Measurements from ENCODE around the gene WSCD2. TPM values are rescaled to one million over a fixed set of nuclear protein-coding genes. Genes with fewer than 3 reads are reported as not detected.

Gene WSCD2
- not detected for total RNA-seq

DNA sequence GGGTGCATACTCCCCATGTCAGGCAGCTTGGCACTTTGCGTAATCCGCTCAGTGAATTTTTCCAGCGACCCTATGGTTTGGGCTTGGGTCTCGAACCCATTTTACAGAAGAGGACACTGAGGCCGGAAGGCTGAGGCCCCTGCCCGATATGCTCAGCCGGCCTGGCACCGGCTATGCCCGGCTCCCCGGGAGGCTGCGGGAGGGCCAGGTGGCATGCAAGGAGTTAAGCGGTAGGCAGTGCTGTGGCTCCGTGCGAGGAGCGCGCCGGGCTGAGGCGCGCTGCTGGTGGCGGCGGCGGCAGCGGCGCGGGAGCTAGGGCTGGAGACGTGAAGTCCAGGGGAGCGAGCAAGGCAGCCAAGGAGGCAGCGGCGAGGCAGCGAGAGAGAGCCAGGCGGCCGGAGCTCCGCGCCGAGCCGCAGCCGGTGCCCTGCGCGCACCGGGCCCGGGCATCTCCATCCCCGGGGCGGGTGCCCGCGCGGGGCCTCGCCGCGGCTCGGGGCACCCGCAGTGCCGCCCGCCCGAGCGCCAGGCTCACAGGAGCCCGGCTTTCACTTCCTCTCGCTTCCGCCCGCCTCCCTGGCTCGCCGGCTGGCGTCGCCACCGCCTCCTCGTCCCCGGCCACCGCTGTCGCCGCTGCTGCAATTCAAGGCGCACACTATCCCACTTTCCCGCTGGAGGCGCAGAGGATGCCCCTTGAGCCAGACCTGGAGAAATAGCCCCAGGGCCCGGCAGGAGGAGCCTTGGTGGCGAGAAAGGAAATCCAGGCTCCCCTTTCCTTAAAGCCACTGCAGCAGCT is at the start of gene WSCD2:
WSCD2 (plus strand) TSS at position 272 of the 796 bp plus-strand sequence. CDS start 66,545 bp downstream, outside the sequence.
- no peaks in the 10 kb centered on the region for H3K36me3 Mint-ChIP-seq (ENCODE audit: low read depth)
- H3K4me1 Mint-ChIP-seq: peaks cover 2% of the 10 kb centered on the region
- peaks cover 61% of the 10 kb centered on the region for H3K27me3 Mint-ChIP-seq
- H3K27ac Mint-ChIP-seq: no peak within 1 kb of the TSS
- POLR2A ChIA-PET: no interaction called here
- H3K4me3 Mint-ChIP-seq: no peak within 1 kb of the TSS
- CTCF ChIA-PET: interaction anchor here (1.3 kb wide), 1 partner anchor 328 kb away, joined by 5 read pairs; no protein-coding TSS in a partner anchor
- no peak for DNase-seq
- H3K9me3 Mint-ChIP-seq: no peaks in the 10 kb centered on the region

DNA sequence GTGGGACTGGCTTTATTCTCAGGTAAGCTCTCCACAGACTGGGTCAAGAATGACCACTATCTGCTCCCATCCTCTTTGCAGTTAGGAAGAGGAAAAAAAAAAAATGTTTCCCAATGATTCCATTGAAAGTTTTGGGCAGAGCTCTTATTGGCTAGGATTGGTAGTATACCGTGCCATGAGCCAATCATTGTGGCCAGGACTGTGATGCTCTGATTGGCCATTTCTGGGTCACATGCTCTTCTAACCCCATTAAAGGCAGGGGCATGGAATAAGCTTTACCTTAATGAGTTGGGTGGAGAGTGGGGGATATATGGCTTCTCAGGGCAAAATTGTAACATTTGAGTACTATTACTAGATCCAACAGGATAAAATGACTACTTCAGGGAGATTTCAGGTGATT is 49.4 kb upstream of the WSCD2 start:
- no peak overlapping the region for H3K27ac Mint-ChIP-seq
- H3K9me3 Mint-ChIP-seq: no peaks in the 10 kb centered on the region
- CTCF ChIA-PET: no interaction called here
- H3K27me3 Mint-ChIP-seq: peaks cover 2% of the 10 kb centered on the region
- POLR2A ChIA-PET: no interaction called here
- no peaks in the 10 kb centered on the region for H3K4me1 Mint-ChIP-seq
- no peak overlapping the region for H3K4me3 Mint-ChIP-seq
- no peak for DNase-seq
- no peaks in the 10 kb centered on the region for H3K36me3 Mint-ChIP-seq (ENCODE audit: low read depth)

DNA sequence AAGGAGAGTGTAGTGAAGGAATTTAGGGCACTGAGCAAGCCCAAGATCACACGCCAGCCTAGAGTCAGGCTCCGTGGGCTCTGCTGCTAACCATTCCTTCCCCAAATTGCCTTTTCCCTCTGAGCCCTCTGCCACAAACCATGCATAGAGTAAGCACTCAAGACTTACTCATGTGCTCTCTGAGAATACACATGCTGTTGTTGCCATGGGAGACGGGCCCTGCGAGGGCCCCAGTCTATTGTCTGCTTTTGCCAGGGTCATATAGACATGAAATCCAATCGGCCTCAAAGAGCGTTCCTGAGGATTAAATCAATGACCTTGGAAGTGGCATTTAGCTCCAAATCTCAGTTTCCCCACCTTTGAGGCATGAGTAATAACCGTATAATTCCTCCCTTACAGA is 48.7 kb upstream of the WSCD2 start:
- Mint-ChIP-seq H3K27ac (no peak overlapping the region), H3K9me3 (no peaks in the 10 kb centered on the region), H3K4me3 (no peak overlapping the region), H3K27me3 (peaks cover 2% of the 10 kb centered on the region), H3K36me3 (ENCODE audit: low read depth) (no peaks in the 10 kb centered on the region), H3K4me1 (no peaks in the 10 kb centered on the region)
- CTCF ChIA-PET: no interaction called here
- no peak for DNase-seq
- POLR2A ChIA-PET: no interaction called here

DNA sequence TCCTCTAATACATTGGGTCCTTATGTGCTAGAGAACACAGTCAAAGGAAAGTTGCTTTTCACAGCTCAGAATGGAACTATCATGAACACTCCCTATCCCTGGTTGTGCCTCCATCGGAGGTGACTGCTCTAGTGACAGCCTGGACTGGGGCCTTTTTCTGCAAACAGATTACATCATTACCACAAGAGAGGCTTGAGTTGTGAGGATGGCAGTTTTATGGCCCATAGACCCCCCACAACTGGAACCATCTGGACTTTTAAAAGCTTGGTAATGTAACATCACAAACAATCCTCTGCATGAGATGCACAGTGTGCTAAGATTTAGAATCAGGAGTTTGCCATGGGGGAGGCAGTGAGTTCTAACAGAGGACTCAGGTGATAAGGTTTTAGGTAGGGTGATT is 46.6 kb upstream of the WSCD2 start:
- no peaks in the 10 kb centered on the region for H3K36me3 Mint-ChIP-seq (ENCODE audit: low read depth)
- H3K27me3 Mint-ChIP-seq: peaks cover 2% of the 10 kb centered on the region
- no peak overlapping the region for H3K4me3 Mint-ChIP-seq
- H3K9me3 Mint-ChIP-seq: no peaks in the 10 kb centered on the region
- no peaks in the 10 kb centered on the region for H3K4me1 Mint-ChIP-seq
- DNase-seq: no peak
- ChIA-PET POLR2A (no interaction called here), CTCF (no interaction called here)
- no peak overlapping the region for H3K27ac Mint-ChIP-seq

DNA sequence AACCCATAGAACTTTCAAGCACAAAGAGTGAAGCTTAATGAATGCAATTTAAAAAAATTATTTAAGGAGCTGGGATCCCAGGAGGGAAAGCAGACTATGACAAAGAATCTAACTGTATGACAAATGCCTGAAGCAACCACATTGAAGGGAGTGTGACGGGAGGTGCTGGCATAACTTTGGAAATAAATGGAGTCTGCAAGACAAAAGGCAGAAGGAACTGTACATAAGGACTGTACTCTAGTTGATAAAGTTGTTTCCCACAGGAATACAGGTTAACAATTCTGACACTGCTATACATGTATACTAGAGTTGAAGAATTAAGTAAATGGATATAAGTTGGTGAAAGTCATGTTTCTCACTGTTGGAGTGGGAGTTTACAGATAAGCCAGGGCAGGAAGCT is 41.2 kb upstream of the WSCD2 start:
- Mint-ChIP-seq H3K36me3 (ENCODE audit: low read depth) (no peaks in the 10 kb centered on the region), H3K27me3 (peaks cover 2% of the 10 kb centered on the region), H3K27ac (no peak overlapping the region), H3K4me3 (no peak overlapping the region), H3K9me3 (no peaks in the 10 kb centered on the region), H3K4me1 (no peaks in the 10 kb centered on the region)
- no peak for DNase-seq
- ChIA-PET POLR2A (no interaction called here), CTCF (no interaction called here)

DNA sequence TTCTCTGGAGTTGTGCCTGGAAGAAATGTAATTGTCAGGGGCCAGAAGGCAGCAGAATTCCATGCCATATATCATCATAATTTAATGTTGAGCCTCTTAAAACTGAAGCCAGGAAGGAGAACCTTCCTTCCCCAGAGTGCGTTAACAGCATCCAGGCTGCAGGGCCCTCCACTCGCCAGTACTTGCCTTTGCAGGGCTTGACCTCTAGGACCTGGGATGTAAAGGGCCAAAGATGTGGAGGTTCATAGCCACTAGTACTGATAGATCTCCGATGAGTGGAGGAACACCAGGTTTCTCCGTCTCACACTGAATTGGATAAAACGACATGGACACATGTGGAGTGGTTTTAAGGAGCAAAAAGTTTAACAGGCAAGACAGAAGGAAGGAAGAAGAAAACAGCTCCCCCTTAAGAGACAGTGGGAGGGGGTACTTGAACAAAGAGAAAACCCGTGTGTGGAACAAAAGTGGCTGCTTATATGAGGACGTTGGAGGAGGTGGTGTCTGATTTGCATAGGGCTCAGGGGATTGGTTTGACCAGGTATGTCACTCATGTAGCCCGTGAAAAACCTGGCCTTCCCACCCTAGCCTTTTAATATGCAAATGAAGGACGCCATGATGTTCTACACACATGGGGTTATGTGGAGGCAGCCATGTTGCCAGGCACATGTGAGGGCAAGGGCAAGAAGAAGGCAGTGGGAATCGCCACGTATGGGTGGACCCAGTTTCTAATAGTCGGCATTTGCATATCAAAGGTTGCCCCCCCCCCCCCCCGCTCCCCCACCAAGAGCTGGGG is 38.8 kb upstream of the WSCD2 start:
- DNase-seq: no peak
- Mint-ChIP-seq H3K4me3 (no peak overlapping the region), H3K27me3 (peaks cover 2% of the 10 kb centered on the region), H3K36me3 (ENCODE audit: low read depth) (no peaks in the 10 kb centered on the region), H3K9me3 (no peaks in the 10 kb centered on the region), H3K4me1 (no peaks in the 10 kb centered on the region), H3K27ac (no peak overlapping the region)
- ChIA-PET POLR2A (no interaction called here), CTCF (no interaction called here)

DNA sequence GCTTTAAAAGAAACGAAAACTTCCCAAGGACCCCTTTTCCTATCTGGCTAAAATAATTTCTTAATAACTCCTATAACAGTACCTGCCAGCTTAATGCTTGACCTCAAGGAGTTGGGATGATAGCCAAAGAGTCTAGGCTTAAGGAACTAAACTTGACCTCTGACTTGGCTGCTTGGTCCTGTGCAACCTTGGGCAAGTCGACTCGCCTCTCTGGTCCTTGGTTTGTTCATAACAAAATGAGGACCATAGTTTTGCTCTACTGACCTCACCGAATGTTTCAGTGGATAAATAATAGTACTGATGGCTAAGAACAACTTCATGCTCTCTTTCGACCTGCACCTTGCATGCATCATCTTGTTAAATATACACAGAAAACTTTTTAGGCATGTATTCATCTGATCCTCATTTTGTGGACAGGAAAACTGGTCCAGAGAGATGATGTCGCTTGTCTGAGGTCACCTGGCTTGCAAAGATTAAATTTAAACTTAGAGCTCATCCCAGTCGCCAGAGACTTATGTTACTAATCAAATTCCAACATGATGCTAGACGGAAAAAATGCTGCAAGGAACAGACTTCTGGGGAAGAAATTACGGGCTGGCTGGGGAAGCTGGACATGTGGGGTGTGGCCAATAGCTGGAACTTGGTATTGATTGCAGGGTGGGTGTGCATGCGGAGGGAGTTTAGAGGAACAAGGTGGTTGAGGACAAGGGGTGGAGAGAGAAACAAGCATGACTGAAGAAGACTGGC is 38.0 kb upstream of the WSCD2 start:
- DNase-seq: no peak
- ChIA-PET POLR2A (no interaction called here), CTCF (no interaction called here)
- no peak overlapping the region for H3K4me3 Mint-ChIP-seq
- H3K27me3 Mint-ChIP-seq: peaks cover 2% of the 10 kb centered on the region
- H3K36me3 Mint-ChIP-seq (ENCODE audit: low read depth): no peaks in the 10 kb centered on the region
- H3K27ac Mint-ChIP-seq: no peak overlapping the region
- no peaks in the 10 kb centered on the region for H3K9me3 Mint-ChIP-seq
- H3K4me1 Mint-ChIP-seq: no peaks in the 10 kb centered on the region

DNA sequence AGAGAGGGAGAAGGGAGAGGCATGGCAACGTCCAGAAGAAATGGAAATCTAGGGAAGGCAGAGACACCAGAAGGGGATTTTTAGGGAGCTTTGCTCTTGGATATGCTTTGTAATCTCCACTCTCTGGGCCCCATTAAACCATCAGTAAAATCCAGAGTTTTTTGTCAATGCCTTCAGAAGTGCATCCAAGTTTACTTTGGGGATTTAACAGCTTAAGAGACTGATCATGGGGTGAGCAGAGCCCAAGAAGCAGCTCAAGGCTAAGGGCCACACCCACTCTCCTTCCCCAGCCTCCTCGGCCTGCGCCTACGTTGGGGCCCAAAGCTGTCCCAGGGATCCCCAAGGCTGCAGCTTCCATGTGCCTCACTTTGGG is 37.4 kb upstream of the WSCD2 start:
- Mint-ChIP-seq H3K27ac (no peak overlapping the region), H3K36me3 (ENCODE audit: low read depth) (no peaks in the 10 kb centered on the region), H3K9me3 (no peaks in the 10 kb centered on the region), H3K4me3 (no peak overlapping the region), H3K4me1 (no peaks in the 10 kb centered on the region), H3K27me3 (peaks cover 2% of the 10 kb centered on the region)
- ChIA-PET CTCF (no interaction called here), POLR2A (no interaction called here)
- no peak for DNase-seq

DNA sequence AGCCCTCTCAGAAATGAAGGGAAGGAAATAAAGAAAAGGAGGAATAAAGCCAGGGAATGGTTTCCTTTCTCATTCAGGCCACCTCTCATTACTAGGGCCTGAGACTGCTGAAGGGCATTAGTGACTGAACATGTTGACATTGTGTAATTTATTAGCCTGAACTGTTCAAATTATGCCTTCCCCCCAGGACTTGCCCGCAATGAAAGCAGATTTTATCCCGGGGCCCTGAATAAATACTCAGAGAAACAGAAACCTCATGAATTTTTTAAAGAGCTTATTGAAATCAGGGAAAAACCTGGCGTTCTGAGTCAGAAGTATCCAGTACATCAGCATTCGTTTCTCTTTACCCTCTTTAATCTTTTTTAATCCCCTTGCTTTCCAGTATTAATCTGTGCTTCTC is 35.9 kb upstream of the WSCD2 start:
- Mint-ChIP-seq H3K27me3 (peaks cover 2% of the 10 kb centered on the region), H3K36me3 (ENCODE audit: low read depth) (no peaks in the 10 kb centered on the region), H3K4me1 (no peaks in the 10 kb centered on the region), H3K9me3 (no peaks in the 10 kb centered on the region), H3K27ac (no peak overlapping the region), H3K4me3 (no peak overlapping the region)
- CTCF ChIA-PET: no interaction called here
- DNase-seq: no peak
- POLR2A ChIA-PET: no interaction called here

DNA sequence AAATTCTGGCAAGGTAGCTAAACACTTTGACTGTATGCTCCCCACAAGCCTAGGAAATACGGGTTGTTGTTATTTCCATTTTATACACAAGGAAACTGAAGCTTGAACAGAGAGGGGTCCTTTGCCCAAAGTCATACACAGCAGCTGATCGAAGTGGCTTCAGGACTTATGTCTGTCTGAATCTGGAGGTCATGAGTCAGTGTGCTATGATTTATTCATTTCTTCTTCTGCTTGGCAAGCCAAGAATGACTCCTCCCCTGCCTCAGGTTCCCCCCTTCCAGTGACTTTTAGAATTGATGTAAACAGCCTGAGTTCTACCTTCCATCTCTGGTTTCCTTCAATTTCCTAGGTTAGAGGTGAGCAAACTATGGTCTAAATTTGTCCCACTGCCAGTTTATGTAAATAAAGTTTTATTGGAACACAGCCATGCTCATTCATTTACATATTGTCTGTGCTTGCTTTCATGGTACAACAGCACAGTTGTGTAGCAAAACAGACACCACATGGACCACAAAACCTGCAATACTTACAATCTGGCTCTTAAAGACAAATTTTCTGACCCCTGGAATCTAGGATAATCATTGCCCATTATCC is 34.9 kb upstream of the WSCD2 start:
- Mint-ChIP-seq H3K27ac (no peak overlapping the region), H3K27me3 (peaks cover 2% of the 10 kb centered on the region), H3K4me1 (no peaks in the 10 kb centered on the region), H3K4me3 (no peak overlapping the region), H3K36me3 (ENCODE audit: low read depth) (no peaks in the 10 kb centered on the region), H3K9me3 (no peaks in the 10 kb centered on the region)
- POLR2A ChIA-PET: no interaction called here
- CTCF ChIA-PET: no interaction called here
- no peak for DNase-seq

DNA sequence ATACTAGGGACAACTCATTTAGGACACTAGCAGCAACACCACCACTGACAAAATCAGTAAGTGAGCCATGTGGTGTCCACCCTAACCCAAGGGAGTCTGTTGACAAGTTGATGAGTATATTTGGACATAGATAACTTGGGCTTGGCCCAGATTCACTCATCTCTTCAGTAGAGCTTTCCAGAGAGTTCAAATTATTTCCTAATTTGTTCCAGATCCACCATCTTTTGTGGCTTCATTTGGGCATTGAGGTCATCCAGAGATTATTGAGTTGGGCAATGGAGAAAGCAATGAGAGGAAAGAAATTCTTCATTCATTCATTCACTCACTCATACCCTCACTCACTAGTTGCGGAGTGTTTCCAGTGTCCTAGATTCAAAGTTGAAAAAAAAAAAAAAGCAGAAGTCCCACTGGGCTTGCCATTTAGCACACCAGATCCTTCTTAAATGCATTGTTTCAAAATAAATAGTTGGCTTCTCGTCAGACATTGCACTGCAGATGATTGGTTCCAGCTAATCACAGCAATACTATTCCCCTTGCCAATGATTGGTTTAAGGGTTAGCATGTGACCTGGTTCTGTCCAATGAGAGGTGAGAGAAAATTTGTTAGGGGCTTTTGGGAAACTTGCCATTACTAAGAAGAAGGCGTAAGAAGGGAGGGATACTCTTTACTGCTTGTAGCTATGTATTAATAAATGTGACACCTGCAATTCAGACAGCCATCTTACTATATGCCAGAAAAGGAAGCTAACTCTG is 31.8 kb upstream of the WSCD2 start:
- ChIA-PET CTCF (no interaction called here), POLR2A (no interaction called here)
- Mint-ChIP-seq H3K4me3 (no peak overlapping the region), H3K36me3 (ENCODE audit: low read depth) (no peaks in the 10 kb centered on the region), H3K27me3 (peaks cover 3% of the 10 kb centered on the region), H3K9me3 (no peaks in the 10 kb centered on the region), H3K27ac (no peak overlapping the region), H3K4me1 (no peaks in the 10 kb centered on the region)
- no peak for DNase-seq

DNA sequence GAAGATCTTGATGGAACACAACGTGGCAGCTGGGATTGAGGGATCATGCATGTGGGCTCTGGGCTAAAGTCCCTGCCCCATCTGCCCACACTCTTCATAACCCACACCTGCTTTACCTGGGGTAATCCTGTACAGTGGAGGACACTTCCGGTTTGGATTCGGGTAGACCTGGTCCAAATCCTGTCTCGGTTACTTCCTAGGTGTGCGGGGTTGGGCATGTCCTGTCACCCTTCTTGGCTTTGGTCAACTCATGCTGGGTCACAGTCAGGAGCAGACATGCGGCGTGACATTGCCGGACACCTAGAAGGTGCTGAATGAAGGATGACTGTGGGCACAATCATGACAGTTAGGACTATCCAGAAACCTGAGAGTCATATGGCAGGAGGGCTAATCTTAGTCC is 30.7 kb upstream of the WSCD2 start:
- H3K9me3 Mint-ChIP-seq: no peaks in the 10 kb centered on the region
- no peak overlapping the region for H3K4me3 Mint-ChIP-seq
- H3K36me3 Mint-ChIP-seq (ENCODE audit: low read depth): no peaks in the 10 kb centered on the region
- CTCF ChIA-PET: no interaction called here
- H3K27ac Mint-ChIP-seq: no peak overlapping the region
- peaks cover 3% of the 10 kb centered on the region for H3K27me3 Mint-ChIP-seq
- DNase-seq: no peak
- H3K4me1 Mint-ChIP-seq: no peaks in the 10 kb centered on the region
- POLR2A ChIA-PET: no interaction called here

DNA sequence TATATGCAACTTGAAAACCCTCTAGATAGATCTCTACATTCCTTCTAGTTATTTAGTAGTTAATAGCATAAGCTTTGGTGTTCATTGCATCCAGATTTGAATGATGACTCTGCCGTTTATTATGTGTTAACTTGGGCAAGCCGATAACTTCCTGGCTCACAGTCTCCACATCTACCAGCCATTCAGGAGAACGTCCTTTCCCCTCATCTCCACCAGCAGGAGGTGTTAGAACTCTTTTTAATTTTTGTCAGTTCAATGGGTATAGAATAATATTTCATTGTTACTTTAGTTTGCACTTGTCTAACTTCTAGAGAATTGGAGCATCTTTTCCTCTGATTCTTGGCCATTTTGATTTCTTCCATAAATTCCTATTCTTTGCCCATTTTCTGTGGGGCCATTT is 30.0 kb upstream of the WSCD2 start:
- Mint-ChIP-seq H3K27ac (no peak overlapping the region), H3K9me3 (no peaks in the 10 kb centered on the region), H3K4me1 (no peaks in the 10 kb centered on the region), H3K4me3 (no peak overlapping the region), H3K27me3 (peaks cover 3% of the 10 kb centered on the region), H3K36me3 (ENCODE audit: low read depth) (no peaks in the 10 kb centered on the region)
- ChIA-PET CTCF (no interaction called here), POLR2A (no interaction called here)
- DNase-seq: no peak
